Effector memory CD4-positive, alpha-beta T cell (primary cell): ENCODE measurements around the gene DTNB.
"Not testable (repeated sequence)": the region's sequence is repeated elsewhere in the genome, so short reads cannot be mapped to it uniquely, and the experiment has no call there.

Experiments used
- DNase-seq, 3 donors: peaks; one replicate each; pipeline ENCODE4 v3.0.0-alpha.2; 2020
- H3K27ac ChIP-seq: 2 replicates; pipeline ENCODE4 v1.7.0; 2013; ENCODE audit warnings: mild to moderate bottlenecking, low read length, moderate library complexity; ENCODE audit not compliant: insufficient read depth, poor library complexity, severe bottlenecking
- H3K27me3 ChIP-seq: replicated peaks from 2 replicates; pipeline ENCODE4 v1.7.0; 2013; ENCODE audit warnings: mild to moderate bottlenecking, low read length; ENCODE audit not compliant: insufficient read depth, control insufficient read depth, poor library complexity, severe bottlenecking
- H3K36me3 ChIP-seq: 2 replicates; pipeline ENCODE4 v1.7.0; 2013; ENCODE audit warnings: mild to moderate bottlenecking, low read length, moderate library complexity; ENCODE audit not compliant: control insufficient read depth, insufficient read depth
- H3K4me1 ChIP-seq: 2 replicates; pipeline ENCODE4 v1.7.0; 2013; ENCODE audit warnings: low read length, mild to moderate bottlenecking; ENCODE audit not compliant: control insufficient read depth, insufficient read depth, poor library complexity, severe bottlenecking
- H3K4me3 ChIP-seq: 2 replicates; pipeline ENCODE4 v1.7.0; 2013; ENCODE audit warnings: low read length, low read depth, mild to moderate bottlenecking; ENCODE audit not compliant: insufficient read depth, poor library complexity, severe bottlenecking
- H3K9me3 ChIP-seq: 2 replicates; pipeline ENCODE4 v1.7.0; 2013; ENCODE audit warnings: mild to moderate bottlenecking, low read length, moderate library complexity; ENCODE audit not compliant: control insufficient read depth

Gene DTNB

GRCh38 chr2:25615920-25616319 lies 57.5 kb downstream of the DTNB start:
- Histone ChIP-seq H3K27ac (no peak overlapping the region), H3K27me3 (no peaks in the 10 kb centered on the region), H3K4me3 (no peak overlapping the region), H3K4me1 (no peaks in the 10 kb centered on the region), H3K9me3 (no peaks in the 10 kb centered on the region), H3K36me3 (no peaks in the 10 kb centered on the region)
- no peak for DNase-seq

DNA sequence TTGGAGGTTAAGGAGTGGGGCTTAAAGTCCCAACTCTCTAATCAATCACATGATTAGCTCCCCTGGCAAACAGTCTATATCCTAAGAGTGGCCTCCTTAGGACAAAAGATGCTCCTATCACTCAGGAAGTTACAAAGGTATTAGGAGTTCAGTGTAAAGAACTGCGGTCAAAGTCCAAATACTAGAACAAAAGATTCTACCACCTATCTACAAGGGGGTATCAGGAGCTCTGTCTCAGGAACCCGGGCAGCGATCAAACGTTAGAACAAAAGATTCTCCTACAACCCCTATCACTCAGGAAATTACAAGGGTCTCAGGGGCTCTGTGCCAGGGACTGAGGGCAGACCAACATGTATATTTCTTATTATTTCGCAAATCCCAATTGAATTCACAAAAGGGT lies 58.0 kb downstream of the DTNB start:
- Histone ChIP-seq H3K9me3 (no peaks in the 10 kb centered on the region), H3K36me3 (no peaks in the 10 kb centered on the region), H3K27me3 (no peaks in the 10 kb centered on the region), H3K4me1 (no peaks in the 10 kb centered on the region), H3K27ac (no peak overlapping the region), H3K4me3 (no peak overlapping the region)
- no peak for DNase-seq

DNA sequence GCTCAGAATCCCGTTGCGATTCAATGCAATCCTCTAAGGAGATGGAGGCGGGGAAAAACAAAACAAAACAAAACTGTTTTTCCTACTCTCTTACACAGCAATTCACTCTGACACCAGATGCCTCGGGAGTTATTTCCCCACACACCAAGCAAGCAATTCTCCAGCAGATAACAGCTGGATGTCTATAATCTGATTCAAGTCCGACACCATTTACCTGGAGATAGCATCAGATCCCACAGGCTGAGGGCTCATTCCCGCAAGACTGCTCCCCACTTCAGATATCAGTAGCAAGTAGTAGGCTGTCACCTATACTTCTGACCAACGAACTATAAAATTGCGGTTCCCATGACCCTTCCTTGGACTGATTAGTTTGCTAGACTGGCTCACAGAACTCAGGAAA lies 58.7 kb downstream of the DTNB start:
- no peak for DNase-seq

DNA sequence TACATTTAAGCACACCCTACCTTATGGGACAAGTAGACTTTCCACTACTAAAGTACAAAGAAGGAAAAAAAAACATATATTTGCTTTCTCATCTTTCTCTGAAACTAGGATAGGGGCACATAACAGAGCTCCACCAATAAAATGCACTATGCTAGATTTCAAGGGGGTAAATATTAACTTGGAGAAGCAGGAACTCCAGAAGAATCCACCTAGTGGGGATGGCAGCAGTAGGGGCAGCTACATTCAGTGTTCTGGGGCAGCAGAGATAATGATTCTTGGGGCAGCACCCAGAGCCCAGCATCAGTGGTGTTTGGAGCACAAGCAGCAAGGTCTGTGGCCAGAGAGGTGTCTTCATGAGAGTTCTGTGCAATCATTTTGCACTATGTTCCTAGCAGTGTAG lies 64.7 kb downstream of the DTNB start:
- Histone ChIP-seq H3K27me3 (no peaks in the 10 kb centered on the region), H3K9me3 (no peaks in the 10 kb centered on the region), H3K4me1 (no peaks in the 10 kb centered on the region), H3K4me3 (no peak overlapping the region), H3K36me3 (no peaks in the 10 kb centered on the region), H3K27ac (no peak overlapping the region)
- DNase-seq = no peak

More for the DNA sequence above, 58.7 kb downstream of the DTNB start:
- Histone ChIP-seq H3K27me3 (no peaks in the 10 kb centered on the region), H3K9me3 (no peaks in the 10 kb centered on the region), H3K4me3 (no peak overlapping the region), H3K36me3 (no peaks in the 10 kb centered on the region), H3K27ac (no peak overlapping the region), H3K4me1 (no peaks in the 10 kb centered on the region)

- H3K4me1 ChIP-seq = no peaks in the 10 kb centered on the region
- no peak for DNase-seq
Measured at GRCh38 chr2:25606892-25607291, 66.5 kb downstream of the DTNB start.

DNA sequence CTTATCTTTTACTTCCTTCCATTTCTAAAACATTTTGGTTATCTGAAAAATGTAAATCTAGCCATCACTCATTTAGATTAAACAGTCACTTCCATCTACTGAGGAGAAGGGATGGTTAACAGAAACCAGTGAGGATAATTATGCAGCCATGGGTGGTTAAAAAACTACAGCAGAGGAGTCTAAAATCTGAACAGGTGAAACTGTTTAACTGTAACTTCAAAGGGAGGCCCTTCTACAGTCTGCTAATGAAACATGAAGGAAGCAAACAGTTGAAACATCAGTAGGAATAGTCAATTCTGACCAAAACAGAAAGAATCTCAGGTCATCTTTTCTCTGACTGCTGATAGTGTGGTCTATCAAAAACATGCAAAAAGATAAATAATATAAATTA lies 71.0 kb downstream of the DTNB start:
- H3K4me1 ChIP-seq = no peaks in the 10 kb centered on the region
- H3K27me3 ChIP-seq = no peaks in the 10 kb centered on the region
- DNase-seq = no peak

More at GRCh38 chr2:25606892-25607291, 66.5 kb downstream of the DTNB start:
- Histone ChIP-seq H3K4me3 (no peak overlapping the region), H3K27me3 (no peaks in the 10 kb centered on the region), H3K36me3 (no peaks in the 10 kb centered on the region), H3K9me3 (no peaks in the 10 kb centered on the region), H3K27ac (no peak overlapping the region)

GRCh38 chr2:25601711-25602332 lies 71.6 kb downstream of the DTNB start:
- not testable (repeated sequence) for H3K9me3 ChIP-seq, H3K27me3 ChIP-seq, DNase-seq, H3K4me1 ChIP-seq, H3K27ac ChIP-seq, H3K36me3 ChIP-seq, H3K4me3 ChIP-seq

More for the DNA sequence above, 71.0 kb downstream of the DTNB start:
- Histone ChIP-seq H3K36me3 (no peaks in the 10 kb centered on the region), H3K4me3 (no peak overlapping the region), H3K9me3 (no peaks in the 10 kb centered on the region), H3K27ac (no peak overlapping the region)

- H3K4me3 ChIP-seq = no peak overlapping the region
- no peak overlapping the region for H3K27ac ChIP-seq
- no peaks in the 10 kb centered on the region for H3K27me3 ChIP-seq
- no peak for DNase-seq
- H3K36me3 ChIP-seq = no peaks in the 10 kb centered on the region
- no peaks in the 10 kb centered on the region for H3K4me1 ChIP-seq
- no peaks in the 10 kb centered on the region for H3K9me3 ChIP-seq
Measured at GRCh38 chr2:25598911-25599310, 74.5 kb downstream of the DTNB start.

GRCh38 chr2:25598332-25598731 lies 75.0 kb downstream of the DTNB start:
- Histone ChIP-seq H3K9me3 (no peaks in the 10 kb centered on the region), H3K27me3 (no peaks in the 10 kb centered on the region), H3K4me1 (no peaks in the 10 kb centered on the region), H3K4me3 (no peak overlapping the region), H3K27ac (no peak overlapping the region), H3K36me3 (no peaks in the 10 kb centered on the region)
- DNase-seq = no peak

GRCh38 chr2:25597881-25598280 lies 75.5 kb downstream of the DTNB start:
- no peaks in the 10 kb centered on the region for H3K9me3 ChIP-seq
- H3K27ac ChIP-seq = no peak overlapping the region
- no peaks in the 10 kb centered on the region for H3K27me3 ChIP-seq
- H3K36me3 ChIP-seq = no peaks in the 10 kb centered on the region
- no peaks in the 10 kb centered on the region for H3K4me1 ChIP-seq
- no peak overlapping the region for H3K4me3 ChIP-seq
- no peak for DNase-seq
